Measurements from ENCODE around the gene GLRX. TPM values are rescaled to one million over a fixed set of nuclear protein-coding genes. Genes with fewer than 3 reads are reported as not detected.

The GLRX gene
- total and polyA plus RNA-seq, 2 of the 13 experiments (the other 11 are each of a cell fraction or from before 2014, with no cell fraction given) = 63.8 to 499 TPM

- no peak for TF ChIP-seq ZSCAN30 (CRISPR knock-in tag; IDR thresholded peaks at IDR 0.05)
- TF ChIP-seq HOXD1 (CRISPR knock-in tag; IDR thresholded peaks at IDR 0.05) = peak; percentile 74; the same call in 1 of the 2 replicates
- TF ChIP-seq ERF (CRISPR knock-in tag; IDR thresholded peaks at IDR 0.05) = peak; percentile 43; the same call in 1 of the 2 replicates
- no peak for TF ChIP-seq ZNF556 (CRISPR knock-in tag; IDR thresholded peaks at IDR 0.05; ENCODE audit: borderline replicate concordance)
- peak; percentile 46; the same call in 1 of the 2 replicates for TF ChIP-seq ZNF687 (CRISPR knock-in tag; IDR thresholded peaks at IDR 0.05)
- TF ChIP-seq MEIS2 (CRISPR knock-in tag; IDR thresholded peaks at IDR 0.05) = peak; percentile 82; the same call in 1 of the 2 replicates
- TF ChIP-seq PHB2 (IDR thresholded peaks at IDR 0.05; ENCODE audit: partially characterized antibody) = no peak
- no peak for TF ChIP-seq RNF2 (conservative IDR thresholded peaks at IDR 0.05; ENCODE audit: low read depth)
- TF ChIP-seq ZXDC (CRISPR knock-in tag; IDR thresholded peaks at IDR 0.05) = no peak
- TF ChIP-seq PBX3 (CRISPR knock-in tag; IDR thresholded peaks at IDR 0.05; ENCODE audit: borderline replicate concordance) = no peak
- no peak for TF ChIP-seq ESRRA (CRISPR knock-in tag; IDR thresholded peaks at IDR 0.05; ENCODE audit: low read depth)
- 0 out of 2 replicates have a peak, but pooled peaks have one; percentile 44 for TF ChIP-seq ZNF503 (CRISPR knock-in tag; IDR thresholded peaks at IDR 0.05)
- no peak for TF ChIP-seq ZNF790 (CRISPR knock-in tag; IDR thresholded peaks at IDR 0.05; ENCODE audit: borderline replicate concordance)
- TF ChIP-seq FLYWCH1 (CRISPR knock-in tag; IDR thresholded peaks at IDR 0.05) = no peak
- TF ChIP-seq SPEN (CRISPR knock-in tag; IDR thresholded peaks at IDR 0.05; ENCODE audit: low read depth) = peak; percentile 57; the same call in 1 of the 2 replicates
- peak; percentile 58; the same call in 1 of the 2 replicates for TF ChIP-seq ATF2 (CRISPR knock-in tag; IDR thresholded peaks at IDR 0.05)
- TF ChIP-seq GATAD1 (CRISPR knock-in tag; IDR thresholded peaks at IDR 0.05) = peak; percentile 49
- 0 out of 2 replicates have a peak, but pooled peaks have one; percentile 31 for TF ChIP-seq ZNF230 (CRISPR knock-in tag; IDR thresholded peaks at IDR 0.05)
Measured at GRCh38 chr5:95861221-95861863, 38.8 kb upstream of the GLRX start (continued).

All from HepG2 (cell line).